Stimulated activated memory B cell treated with anti-CD40 and anti-IgM and Interleukin-4, amounts not matched to agents 10 μg/mL and 1 μg/mL and 100 μg/mL, for 72 hours (primary cell): ENCODE measurements around the gene ZNF81.
"Not testable (repeated sequence)": the region's sequence is repeated elsewhere in the genome, so short reads cannot be mapped to it uniquely, and the experiment has no call there.

Experiments
- ATAC-seq: fragments of 150-1000 bp; cut with Tn5 transposase; 2 replicates; pipeline ENCODE4 v1.10.0; 2021
- H3K27ac Mint-ChIP-seq: one replicate; pipeline ENCODE4 v1.8.0; 2022; ENCODE audit warnings: mild to moderate bottlenecking, mixed read lengths
- H3K27me3 Mint-ChIP-seq: one replicate; pipeline ENCODE4 v1.8.0; 2022; ENCODE audit warnings: mixed read lengths
- H3K36me3 Mint-ChIP-seq: one replicate; pipeline ENCODE4 v1.8.0; 2022; ENCODE audit warnings: mixed read lengths
- H3K4me1 Mint-ChIP-seq: one replicate; pipeline ENCODE4 v1.8.0; 2022; ENCODE audit warnings: mixed read lengths
- H3K4me3 Mint-ChIP-seq: one replicate; pipeline ENCODE4 v1.8.0; 2022; ENCODE audit warnings: mild to moderate bottlenecking, moderate library complexity, mixed read lengths
- H3K9me3 Mint-ChIP-seq: one replicate; pipeline ENCODE4 v1.8.0; 2022; ENCODE audit warnings: mixed read lengths

Gene ZNF81

GRCh38 chrX:47864785-47865184 lies 28.1 kb downstream of the ZNF81 start:
- Mint-ChIP-seq H3K4me1 (no peaks in the 10 kb centered on the region), H3K36me3 (peaks cover 27% of the 10 kb centered on the region), H3K27me3 (no peaks in the 10 kb centered on the region), H3K4me3 (no peak overlapping the region), H3K9me3 (no peaks in the 10 kb centered on the region), H3K27ac (no peak overlapping the region)
- no peak for ATAC-seq

- H3K4me1 Mint-ChIP-seq, result no peaks in the 10 kb centered on the region
- peaks cover 47% of the 10 kb centered on the region for H3K36me3 Mint-ChIP-seq
- H3K9me3 Mint-ChIP-seq, result no peaks in the 10 kb centered on the region
- H3K27ac Mint-ChIP-seq, result no peak overlapping the region
- H3K4me3 Mint-ChIP-seq, result no peak overlapping the region
- no peaks in the 10 kb centered on the region for H3K27me3 Mint-ChIP-seq
- ATAC-seq, result no peak
Measured at GRCh38 chrX:47873123-47873522, 36.4 kb downstream of the ZNF81 start.

- peaks cover 5% of the 10 kb centered on the region for H3K9me3 Mint-ChIP-seq
- no peak for ATAC-seq
- H3K36me3 Mint-ChIP-seq, result peaks cover 55% of the 10 kb centered on the region
- H3K27me3 Mint-ChIP-seq, result no peaks in the 10 kb centered on the region
- H3K27ac Mint-ChIP-seq, result no peak overlapping the region
- H3K4me1 Mint-ChIP-seq, result no peaks in the 10 kb centered on the region
- H3K4me3 Mint-ChIP-seq, result no peak overlapping the region
Measured at GRCh38 chrX:47877327-47877726, 40.6 kb downstream of the ZNF81 start.

GRCh38 chrX:47878198-47878597 lies 41.5 kb downstream of the ZNF81 start:
- H3K36me3 Mint-ChIP-seq, result peaks cover 46% of the 10 kb centered on the region
- no peak overlapping the region for H3K27ac Mint-ChIP-seq
- no peak for ATAC-seq
- H3K4me3 Mint-ChIP-seq, result no peak overlapping the region
- H3K9me3 Mint-ChIP-seq, result peaks cover 5% of the 10 kb centered on the region
- no peaks in the 10 kb centered on the region for H3K27me3 Mint-ChIP-seq
- H3K4me1 Mint-ChIP-seq, result no peaks in the 10 kb centered on the region

- Mint-ChIP-seq H3K9me3 (peaks cover 5% of the 10 kb centered on the region), H3K27me3 (no peaks in the 10 kb centered on the region), H3K27ac (no peak overlapping the region), H3K4me3 (no peak overlapping the region), H3K4me1 (no peaks in the 10 kb centered on the region), H3K36me3 (peaks cover 37% of the 10 kb centered on the region)
- no peak for ATAC-seq
Measured at GRCh38 chrX:47879463-47879862, 42.8 kb downstream of the ZNF81 start.

- no peaks in the 10 kb centered on the region for H3K27me3 Mint-ChIP-seq
- H3K36me3 Mint-ChIP-seq, result peaks cover 42% of the 10 kb centered on the region
- no peak for ATAC-seq
- no peak overlapping the region for H3K27ac Mint-ChIP-seq
- peaks cover 5% of the 10 kb centered on the region for H3K9me3 Mint-ChIP-seq
- no peaks in the 10 kb centered on the region for H3K4me1 Mint-ChIP-seq
- no peak overlapping the region for H3K4me3 Mint-ChIP-seq
Measured at GRCh38 chrX:47880927-47881326, 44.2 kb downstream of the ZNF81 start.

GRCh38 chrX:47885501-47885900 lies 48.8 kb downstream of the ZNF81 start:
- no peak overlapping the region for H3K4me3 Mint-ChIP-seq
- ATAC-seq, result no peak
- peaks cover 61% of the 10 kb centered on the region for H3K36me3 Mint-ChIP-seq
- no peaks in the 10 kb centered on the region for H3K9me3 Mint-ChIP-seq
- H3K27me3 Mint-ChIP-seq, result no peaks in the 10 kb centered on the region
- no peaks in the 10 kb centered on the region for H3K4me1 Mint-ChIP-seq
- H3K27ac Mint-ChIP-seq, result no peak overlapping the region

- H3K4me1 Mint-ChIP-seq, result peaks cover 12% of the 10 kb centered on the region
- peaks cover 30% of the 10 kb centered on the region for H3K36me3 Mint-ChIP-seq
- no peaks in the 10 kb centered on the region for H3K9me3 Mint-ChIP-seq
- H3K4me3 Mint-ChIP-seq, result no peak overlapping the region
- H3K27me3 Mint-ChIP-seq, result no peaks in the 10 kb centered on the region
- ATAC-seq, result no peak
- no peak overlapping the region for H3K27ac Mint-ChIP-seq
Measured at GRCh38 chrX:47898024-47898423, 61.3 kb downstream of the ZNF81 start.

- H3K4me3 Mint-ChIP-seq, result no peak overlapping the region
- H3K4me1 Mint-ChIP-seq, result peaks cover 12% of the 10 kb centered on the region
- no peaks in the 10 kb centered on the region for H3K27me3 Mint-ChIP-seq
- H3K27ac Mint-ChIP-seq, result no peak overlapping the region
- peaks cover 9% of the 10 kb centered on the region for H3K36me3 Mint-ChIP-seq
- no peaks in the 10 kb centered on the region for H3K9me3 Mint-ChIP-seq
- ATAC-seq, result no peak
Measured at GRCh38 chrX:47900833-47901232, 64.1 kb downstream of the ZNF81 start.

GRCh38 chrX:47902161-47902560 lies 65.5 kb downstream of the ZNF81 start:
- H3K4me3 Mint-ChIP-seq, result no peak overlapping the region
- H3K4me1 Mint-ChIP-seq, result peaks cover 12% of the 10 kb centered on the region
- ATAC-seq, result no peak
- H3K27me3 Mint-ChIP-seq, result no peaks in the 10 kb centered on the region
- H3K9me3 Mint-ChIP-seq, result no peaks in the 10 kb centered on the region
- H3K27ac Mint-ChIP-seq, result no peak overlapping the region
- H3K36me3 Mint-ChIP-seq, result no peaks in the 10 kb centered on the region

- H3K9me3 Mint-ChIP-seq, result peaks cover 16% of the 10 kb centered on the region
Measured at GRCh38 chrX:47915886-47916493, 79.3 kb downstream of the ZNF81 start.

GRCh38 chrX:47918274-47918673 lies 81.6 kb downstream of the ZNF81 start:
- H3K4me1 Mint-ChIP-seq, result no peaks in the 10 kb centered on the region

More at GRCh38 chrX:47915886-47916493, 79.3 kb downstream of the ZNF81 start:
- no peak for ATAC-seq
- H3K27me3 Mint-ChIP-seq, result no peaks in the 10 kb centered on the region
- peaks cover 60% of the 10 kb centered on the region for H3K36me3 Mint-ChIP-seq
- H3K4me1 Mint-ChIP-seq, result no peaks in the 10 kb centered on the region
- H3K27ac Mint-ChIP-seq, result no peak overlapping the region
- no peak overlapping the region for H3K4me3 Mint-ChIP-seq

GRCh38 chrX:47927212-47927611 lies 90.5 kb downstream of the ZNF81 start:
- H3K4me3 Mint-ChIP-seq, result no peak overlapping the region
- no peak overlapping the region for H3K27ac Mint-ChIP-seq
- H3K9me3 Mint-ChIP-seq, result no peaks in the 10 kb centered on the region
- no peaks in the 10 kb centered on the region for H3K36me3 Mint-ChIP-seq
- peaks cover 7% of the 10 kb centered on the region for H3K4me1 Mint-ChIP-seq
- no peak for ATAC-seq
- H3K27me3 Mint-ChIP-seq, result no peaks in the 10 kb centered on the region

More at GRCh38 chrX:47918274-47918673, 81.6 kb downstream of the ZNF81 start:
- peaks cover 46% of the 10 kb centered on the region for H3K36me3 Mint-ChIP-seq
- H3K4me3 Mint-ChIP-seq, result no peak overlapping the region
- H3K27ac Mint-ChIP-seq, result no peak overlapping the region
- no peaks in the 10 kb centered on the region for H3K27me3 Mint-ChIP-seq
- ATAC-seq, result no peak
- peaks cover 16% of the 10 kb centered on the region for H3K9me3 Mint-ChIP-seq

GRCh38 chrX:47931970-47932369 lies 95.3 kb downstream of the ZNF81 start:
- H3K4me1 Mint-ChIP-seq, result peaks cover 16% of the 10 kb centered on the region
- H3K27me3 Mint-ChIP-seq, ATAC-seq, H3K4me3 Mint-ChIP-seq, H3K36me3 Mint-ChIP-seq, H3K27ac Mint-ChIP-seq, H3K9me3 Mint-ChIP-seq: not testable (repeated sequence)

- H3K36me3 Mint-ChIP-seq, result no peaks in the 10 kb centered on the region
- H3K9me3 Mint-ChIP-seq, result no peaks in the 10 kb centered on the region
- H3K4me3 Mint-ChIP-seq, result no peak overlapping the region
- H3K27me3 Mint-ChIP-seq, result no peaks in the 10 kb centered on the region
- H3K27ac Mint-ChIP-seq, result no peak overlapping the region
- peaks cover 11% of the 10 kb centered on the region for H3K4me1 Mint-ChIP-seq
- no peak for ATAC-seq
Measured at GRCh38 chrX:47933946-47934345, 97.2 kb downstream of the ZNF81 start.

GRCh38 chrX:47936224-47936939 lies 99.7 kb downstream of the ZNF81 start:
- Mint-ChIP-seq H3K4me1 (peaks cover 11% of the 10 kb centered on the region), H3K9me3 (no peaks in the 10 kb centered on the region), H3K4me3 (peak overlapping the region; percentile 57), H3K36me3 (no peaks in the 10 kb centered on the region), H3K27me3 (no peaks in the 10 kb centered on the region), H3K27ac (no peak overlapping the region)
- no peak for ATAC-seq
